HG03432 (cell line): ENCODE measurements around the gene OCIAD2.
"Not testable (repeated sequence)": the region's sequence is repeated elsewhere in the genome, so short reads cannot be mapped to it uniquely, and the experiment has no call there.

Source experiments
- ATAC-seq: cut with Tn5 transposase; IDR thresholded peaks from one replicate; pipeline ENCODE4 v1.9.1; 2021; ENCODE audit warnings: mild to moderate bottlenecking, moderate library complexity; ENCODE audit not compliant: unreplicated experiment

OCIAD2 gene

GRCh38 chr4:48854982-48855381 lies 51.6 kb downstream of the OCIAD2 start:
- ATAC-seq = no peak

- ATAC-seq = no peak
Observed at GRCh38 chr4:48854395-48854683, 52.2 kb downstream of the OCIAD2 start.

GRCh38 chr4:48853604-48854394 lies 52.8 kb downstream of the OCIAD2 start:
- no peak for ATAC-seq

- ATAC-seq = no peak
Observed at GRCh38 chr4:48851651-48852050, 54.9 kb downstream of the OCIAD2 start.

- not testable (repeated sequence) for ATAC-seq
Observed at GRCh38 chr4:48848799-48849198, 57.8 kb downstream of the OCIAD2 start.

- no peak for ATAC-seq
Observed at GRCh38 chr4:48844843-48845242, 61.7 kb downstream of the OCIAD2 start.

- ATAC-seq = no peak
Observed at GRCh38 chr4:48841045-48841827, 65.3 kb downstream of the OCIAD2 start.

- ATAC-seq = no peak
Observed at GRCh38 chr4:48836658-48837057, 69.9 kb downstream of the OCIAD2 start.
